Measurements from ENCODE around the gene FAM170B.

- no peak for TF ChIP-seq POLR2A (IDR thresholded peaks at IDR 0.05)
- TF ChIP-seq CTCF (IDR thresholded peaks at IDR 0.05): no peak
- TF ChIP-seq EP300 (IDR thresholded peaks at IDR 0.05): no peak
Measured at GRCh38 chr10:49151025-49151445, 17.2 kb upstream of the FAM170B start.
